GM18508 (cell line): Measurements from ENCODE around the gene AP4B1.
"Not testable (repeated sequence)": the region's sequence is repeated elsewhere in the genome, so short reads cannot be mapped to it uniquely, and the experiment has no call there.

Source experiments
- ATAC-seq: cut with Tn5 transposase; IDR thresholded peaks from one replicate; pipeline ENCODE4 v1.9.1; 2021; ENCODE audit warnings: moderate number of reproducible peaks; ENCODE audit not compliant: insufficient read depth, unreplicated experiment

AP4B1 gene

GRCh38 chr1:113904674-113905434 is at the start of gene AP4B1, which contains the start of gene DCLRE1B:
Gene AP4B1, minus strand, starts transcription at chr1:113904799. Its CDS starts 82 bp downstream, at chr1:113904717.
Gene DCLRE1B, plus strand, starts transcription at chr1:113905326. Its CDS starts 261 bp downstream, at chr1:113905587.
- peak; percentile 84 for ATAC-seq

GRCh38 chr1:113951719-113952118 is 47.1 kb upstream of the AP4B1 start:
- no peak for ATAC-seq

- ATAC-seq, result no peak
These were observed 46.3 kb upstream of the AP4B1 start for GRCh38 chr1:113950908-113951307.

- ATAC-seq, result no peak
These were observed 44.4 kb upstream of the AP4B1 start for GRCh38 chr1:113949007-113949406.

- ATAC-seq, result not testable (repeated sequence)
These were observed 43.6 kb upstream of the AP4B1 start for GRCh38 chr1:113948151-113948550.

DNA sequence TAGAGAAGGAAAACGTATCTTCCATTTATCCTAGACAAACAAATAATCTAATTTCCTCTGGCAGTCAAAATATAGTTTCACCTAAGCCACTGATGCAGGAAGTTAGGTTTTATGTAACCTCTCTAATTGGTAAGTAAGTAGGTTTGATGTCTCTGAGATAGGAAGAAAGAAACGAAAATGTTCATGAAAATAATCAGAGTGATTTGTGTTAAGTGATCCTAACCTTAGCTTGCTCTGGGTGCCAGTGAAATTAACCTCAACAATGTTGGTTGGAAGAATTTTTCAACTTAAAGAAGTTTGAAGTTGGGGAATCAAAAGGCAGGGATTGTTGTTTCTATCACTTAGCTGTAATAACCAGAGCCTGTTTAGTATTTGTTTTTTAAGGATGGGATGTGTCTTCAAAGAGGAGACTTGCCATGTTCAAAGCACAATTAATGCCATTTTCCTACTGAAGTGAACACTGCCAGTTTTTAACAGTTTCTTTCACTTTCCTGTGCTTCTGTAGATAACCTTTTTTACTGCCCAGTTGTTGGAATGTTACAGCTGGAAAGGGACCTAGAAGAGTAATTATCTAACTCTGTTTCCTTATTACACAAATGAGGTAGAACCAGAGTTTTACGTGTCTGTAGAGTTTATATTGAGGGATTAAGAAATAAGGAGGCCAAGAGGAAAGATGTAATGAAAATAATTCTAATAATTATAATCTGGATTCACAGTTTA is 42.9 kb upstream of the AP4B1 start:
- ATAC-seq, result no peak

DNA sequence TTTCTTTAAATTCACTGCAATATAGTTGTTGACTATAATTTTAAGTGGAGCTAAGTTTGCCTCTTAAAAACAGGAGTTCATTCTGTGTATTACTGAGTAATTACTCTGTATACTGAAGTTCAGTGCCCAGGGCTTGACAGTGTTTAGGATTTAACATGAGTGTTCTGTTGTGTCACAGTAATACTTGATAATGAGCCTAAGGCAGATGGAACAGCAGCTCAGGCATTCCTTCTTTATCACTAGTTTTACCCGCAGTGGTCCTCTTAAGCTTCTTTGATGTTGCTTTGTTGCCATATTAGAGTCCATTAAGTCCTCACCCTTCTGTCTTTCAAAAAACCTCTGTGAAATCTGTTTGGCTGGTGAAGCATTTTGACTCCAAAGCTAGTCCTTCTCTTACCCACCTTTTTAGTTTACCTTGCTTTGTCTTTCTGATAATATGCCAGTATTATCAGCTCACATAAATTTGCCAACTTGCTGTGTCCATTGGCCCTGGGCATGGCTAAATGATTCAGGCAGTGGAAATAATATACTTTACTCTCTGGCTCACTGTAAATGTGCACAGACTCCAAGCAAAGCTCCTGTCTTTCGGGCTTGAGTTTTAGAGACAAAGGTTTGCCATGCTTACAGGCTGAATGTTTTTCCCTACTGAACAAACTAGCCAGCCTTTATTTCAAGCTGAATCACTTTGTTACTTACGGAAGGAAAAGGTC is 42.2 kb upstream of the AP4B1 start:
- ATAC-seq, result no peak

- no peak for ATAC-seq
These were observed 41.5 kb upstream of the AP4B1 start for GRCh38 chr1:113946112-113946511.

GRCh38 chr1:113945329-113945728 is 40.7 kb upstream of the AP4B1 start:
- no peak for ATAC-seq

GRCh38 chr1:113943028-113943811 is 38.6 kb upstream of the AP4B1 start:
- ATAC-seq, result no peak

GRCh38 chr1:113942527-113942926 is 37.9 kb upstream of the AP4B1 start:
- no peak for ATAC-seq

DNA sequence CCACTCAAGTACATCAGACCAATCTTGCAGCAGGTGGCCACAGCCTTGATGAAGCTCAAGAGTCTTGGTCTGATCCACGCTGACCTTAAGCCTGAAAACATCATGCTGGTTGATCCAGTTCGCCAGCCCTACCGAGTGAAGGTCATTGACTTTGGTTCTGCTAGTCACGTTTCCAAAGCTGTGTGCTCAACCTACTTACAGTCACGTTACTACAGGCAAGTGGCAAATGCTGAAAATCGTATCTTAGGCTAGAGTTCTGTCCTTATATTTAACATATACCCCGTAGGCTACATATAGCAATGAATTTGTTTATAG is 36.6 kb upstream of the AP4B1 start:
- no peak for ATAC-seq

- ATAC-seq, result no peak
These were observed 36.0 kb upstream of the AP4B1 start for GRCh38 chr1:113940365-113941244.

DNA sequence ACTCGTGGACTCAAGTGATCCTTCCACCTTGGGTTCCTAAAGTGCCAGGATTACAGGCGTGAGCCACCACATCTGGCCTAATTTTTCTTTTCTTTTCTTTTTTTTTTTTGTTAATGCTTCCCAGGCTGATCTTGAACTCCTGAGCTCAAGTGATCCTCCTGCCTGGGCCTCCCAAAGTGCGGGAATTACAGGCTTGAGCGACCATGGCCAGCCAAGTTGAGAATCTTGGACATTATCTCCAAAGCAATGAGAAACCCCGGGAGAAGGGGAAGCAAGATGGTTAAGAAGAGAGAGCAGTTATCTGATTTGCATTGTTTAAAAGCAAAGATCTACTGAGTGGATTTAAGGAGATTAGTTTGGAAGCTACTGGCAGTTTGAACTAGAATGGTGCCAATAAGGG is 33.6 kb upstream of the AP4B1 start:
- no peak for ATAC-seq

DNA sequence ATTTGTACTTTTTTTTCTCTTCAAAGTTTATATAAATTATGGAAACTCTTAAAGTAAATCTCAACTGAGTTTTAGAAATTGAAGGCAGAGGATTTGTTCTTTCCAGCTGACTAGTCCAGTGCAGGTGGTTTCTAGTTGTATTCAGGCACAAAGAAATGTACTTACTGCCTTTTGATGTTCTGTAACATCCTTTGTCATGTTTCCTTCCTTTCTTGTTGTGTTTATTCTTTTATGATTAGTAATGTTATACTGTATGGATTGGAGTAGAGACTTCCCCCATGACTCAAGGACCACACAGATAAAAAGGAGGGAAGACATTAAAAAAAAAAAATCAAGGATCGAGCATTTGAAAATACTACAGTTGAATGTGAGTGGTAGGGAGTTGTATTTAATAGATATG is 32.5 kb upstream of the AP4B1 start:
- no peak for ATAC-seq

DNA sequence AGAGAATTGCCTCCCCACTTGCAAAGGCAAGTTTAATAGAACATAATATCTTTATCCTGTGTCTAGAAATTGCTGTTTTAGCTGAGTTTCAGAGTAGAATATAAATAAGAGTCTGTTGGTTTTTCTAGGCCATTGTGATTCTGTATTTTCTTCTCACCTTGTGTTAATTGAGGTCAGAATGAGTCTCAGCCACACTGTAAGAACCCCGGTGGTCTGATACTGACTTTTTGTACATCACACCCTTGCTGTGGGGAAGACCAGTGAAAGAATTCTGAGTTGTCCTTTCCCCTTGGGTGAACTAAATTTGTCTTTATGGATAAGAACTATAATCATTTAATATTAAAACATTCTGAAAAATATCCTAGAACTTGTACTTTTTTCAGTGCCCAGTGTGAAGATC is 31.4 kb upstream of the AP4B1 start:
- ATAC-seq, result no peak

DNA sequence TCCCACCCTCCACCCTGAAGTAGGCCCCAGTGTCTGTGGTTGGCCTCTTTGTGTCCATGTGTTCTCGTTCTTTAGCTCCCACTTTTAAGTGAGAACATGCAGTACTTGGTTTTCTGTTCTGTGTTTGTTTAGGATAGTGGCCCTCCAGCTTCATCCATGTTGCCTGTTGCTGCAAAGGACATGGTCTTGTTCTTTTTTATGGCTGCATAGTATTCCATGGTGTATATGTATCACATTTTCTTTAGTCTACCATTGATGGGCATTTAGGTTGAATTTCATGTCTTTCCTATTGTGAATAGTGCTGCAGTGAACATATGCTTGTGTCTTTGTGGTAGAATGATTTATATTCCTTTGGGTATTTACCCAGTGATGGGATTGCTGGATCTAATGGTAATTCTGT is 30.6 kb upstream of the AP4B1 start:
- no peak for ATAC-seq

- no peak for ATAC-seq
These were observed 30.0 kb upstream of the AP4B1 start for GRCh38 chr1:113934511-113935055.

DNA sequence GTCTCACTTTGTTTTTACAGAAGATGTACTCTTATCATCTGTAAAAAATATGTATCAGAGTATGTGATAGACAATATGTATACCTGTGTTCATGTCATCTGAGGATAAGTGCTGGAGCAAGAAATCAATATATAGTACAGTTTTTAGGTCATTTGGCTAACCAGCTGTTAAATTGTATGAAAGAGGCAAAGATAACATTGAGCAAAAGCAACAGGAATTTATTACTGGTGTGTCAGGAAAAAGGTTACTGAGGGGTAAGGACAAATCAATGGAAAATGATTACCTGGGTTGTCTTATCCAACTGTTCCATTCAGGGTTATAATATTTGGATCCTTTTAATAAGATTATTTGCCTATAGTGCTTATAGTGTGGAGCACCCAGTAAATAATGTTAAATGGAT is 29.4 kb upstream of the AP4B1 start:
- ATAC-seq, result no peak
